GM23338 (cell line): ENCODE data around the gene NUAK2. TPM values are rescaled to one million over a fixed set of nuclear protein-coding genes. Genes with fewer than 3 reads are reported as not detected.
"Not testable (repeated sequence)": the region's sequence is repeated elsewhere in the genome, so short reads cannot be mapped to it uniquely, and the experiment has no call there.

ENCODE experiments used
- ATAC-seq: fragments of 200-7000 bp; cut with Tn5 transposase; 3 replicates; pipeline ENCODE4 v1.9.1; 2020
- DNase-seq: peaks from one replicate; pipeline ENCODE4 v3.0.0-alpha.2; 2015; ENCODE audit warnings: low spot score
- H2AFZ ChIP-seq: fragments of 200-600 bp; sonication (generic); 2 replicates; pipeline ENCODE4 v1.8.0; 2016; ENCODE audit warnings: antibody characterized with exemption, mild to moderate bottlenecking, moderate library complexity
- H3F3A ChIP-seq: fragments of 200-600 bp; sonication (generic); replicated peaks from 2 replicates; pipeline ENCODE4 v1.8.0; 2017; ENCODE audit warnings: antibody characterized with exemption, mixed run types, low read depth
- H3K27ac ChIP-seq: fragments of 200-600 bp; sonication (generic); 2 replicates; pipeline ENCODE4 v1.6.1; 2016; ENCODE audit warnings: low read depth
- H3K27me3 ChIP-seq: fragments of 200-600 bp; sonication (generic); 2 replicates; pipeline ENCODE4 v1.8.0; 2016; ENCODE audit warnings: mild to moderate bottlenecking, mixed run types, moderate library complexity; ENCODE audit not compliant: insufficient read depth
- H3K36me3 ChIP-seq: fragments of 200-600 bp; sonication (generic); 2 replicates; pipeline ENCODE4 v1.8.0; 2016; ENCODE audit warnings: mild to moderate bottlenecking; ENCODE audit not compliant: insufficient read depth
- H3K4me1 ChIP-seq: fragments of 200-600 bp; sonication (generic); 2 replicates; pipeline ENCODE4 v1.8.0; 2016; ENCODE audit warnings: mild to moderate bottlenecking, moderate library complexity; ENCODE audit not compliant: insufficient read depth
- H3K4me2 ChIP-seq: fragments of 200-600 bp; sonication (generic); 2 replicates; pipeline ENCODE4 v1.7.1; 2017; ENCODE audit warnings: mixed run types
- H3K4me3 ChIP-seq: fragments of 200-600 bp; sonication (generic); 2 replicates; pipeline ENCODE4 v1.6.1; 2016; ENCODE audit warnings: mixed run types
- H3K79me2 ChIP-seq: fragments of 200-600 bp; sonication (generic); replicated peaks from 2 replicates; pipeline ENCODE4 v1.8.0; 2017; ENCODE audit warnings: mild to moderate bottlenecking; ENCODE audit not compliant: insufficient read depth
- H3K9me2 ChIP-seq: fragments of 200-600 bp; sonication (generic); 2 replicates; pipeline ENCODE4 v1.8.0; 2017; ENCODE audit not compliant: insufficient read depth
- H4K20me1 ChIP-seq: fragments of 200-600 bp; sonication (generic); replicated peaks from 2 replicates; pipeline ENCODE4 v1.8.0; 2017; ENCODE audit warnings: mild to moderate bottlenecking; ENCODE audit not compliant: insufficient read depth
- H3K27ac Mint-ChIP-seq: 2 replicates; pipeline ENCODE4 v1.8.0; 2020; ENCODE audit warnings: inconsistent platforms, mild to moderate bottlenecking, moderate library complexity, mixed read lengths
- H3K27me3 Mint-ChIP-seq: 3 replicates; pipeline ENCODE4 v1.8.0; 2022; ENCODE audit warnings: low read depth, mild to moderate bottlenecking, moderate library complexity, mixed read lengths, inconsistent platforms; ENCODE audit not compliant: insufficient read depth, poor library complexity
- H3K36me3 Mint-ChIP-seq: 3 replicates; pipeline ENCODE4 v1.8.0; 2021; ENCODE audit warnings: low read depth, mild to moderate bottlenecking, inconsistent platforms, moderate library complexity, mixed read lengths
- H3K4me1 Mint-ChIP-seq: 3 replicates; pipeline ENCODE4 v1.8.0; 2020; ENCODE audit warnings: mild to moderate bottlenecking, inconsistent platforms, mixed read lengths
- H3K4me3 Mint-ChIP-seq: 3 replicates; pipeline ENCODE4 v1.8.0; 2021; ENCODE audit warnings: moderate library complexity, mild to moderate bottlenecking, inconsistent platforms, mixed read lengths
- H3K9me3 Mint-ChIP-seq: 3 replicates; pipeline ENCODE4 v1.8.0; 2020; ENCODE audit warnings: moderate library complexity, mild to moderate bottlenecking, inconsistent platforms, mixed read lengths
- CREB1 ChIP-seq: fragments of 250-450 bp; sonication (Bioruptor Pico); IDR thresholded peaks from 2 replicates; pipeline ENCODE4 v1.5.0; 2020; ENCODE audit warnings: low read depth, mild to moderate bottlenecking, moderate library complexity
- EZH2 ChIP-seq: fragments of 200-600 bp; sonication (generic); IDR thresholded peaks from one replicate; pipeline ENCODE4 v1.8.0; 2017; ENCODE audit warnings: antibody characterized with exemption, mild to moderate bottlenecking, low read depth; ENCODE audit not compliant: unreplicated experiment
- EZH2phosphoT487 ChIP-seq: fragments of 200-600 bp; sonication (generic); IDR thresholded peaks from one replicate; pipeline ENCODE4 v1.8.1; 2018; ENCODE audit warnings: antibody characterized with exemption; ENCODE audit not compliant: unreplicated experiment
- JUNB ChIP-seq: IDR thresholded peaks from one replicate; pipeline ENCODE4 v1.6.1; 2016; ENCODE audit warnings: antibody characterized with exemption; ENCODE audit not compliant: unreplicated experiment
- POLR2AphosphoS5 ChIP-seq: IDR thresholded peaks from 2 replicates; pipeline ENCODE4 v1.6.1; 2016; ENCODE audit warnings: antibody characterized with exemption, low read depth
- ZNF114 ChIP-seq: fragments of 250-450 bp; sonication (Bioruptor Pico); IDR thresholded peaks from 2 replicates; pipeline ENCODE4 v1.5.0; 2020; ENCODE audit warnings: mild to moderate bottlenecking, moderate library complexity
- ZNF331 ChIP-seq: fragments of 250-450 bp; sonication (Bioruptor Pico); IDR thresholded peaks from 2 replicates; pipeline ENCODE4 v1.5.0; 2020; ENCODE audit warnings: low read depth, mild to moderate bottlenecking, moderate library complexity
- polyA plus RNA-seq: library from polyadenylated mRNA; unstranded; fragments of >200 nt; fragmentation: Nextera tagmentation; extraction: Ambion mirVana; gene quantifications from 2 replicates; pipeline ENCODE4 v1.2.1, GENCODE V29; 2016
- total RNA-seq: library from RNA; depleted of rRNA; stranded (reverse); fragments of >200 nt; shearing (Covaris generic); gene quantifications from 2 replicates; pipeline ENCODE4 v1.2.3, GENCODE V29; 2014
- TF ChIP-seq, protein P1 (sequence below), 2 experiments: fragments of 200-600 bp in 1 of 2; sonication (generic) in 1 of 2; conservative IDR thresholded peaks; 2 replicates each; pipeline versions ENCODE4 v1.5.1 to v1.6.1; 2016 to 2017; ENCODE audit warnings: antibody characterized with exemption in 2 of 2, low read depth in 2 of 2, mild to moderate bottlenecking in 2 of 2, moderate library complexity in 1 of 2
- TF ChIP-seq, protein P2 (sequence below): fragments of 250-450 bp; sonication (Bioruptor Pico); IDR thresholded peaks from 2 replicates; pipeline ENCODE4 v1.5.0; 2020; ENCODE audit warnings: mild to moderate bottlenecking, moderate library complexity
- TF ChIP-seq, protein P3 (sequence below): IDR thresholded peaks from one replicate; pipeline ENCODE4 v1.6.1; 2018; ENCODE audit warnings: antibody characterized with exemption; ENCODE audit not compliant: unreplicated experiment

NUAK2 gene
- total and polyA plus RNA-seq, 2 experiments from 2014 or later: 7.8 to 15.3 TPM

DNA sequence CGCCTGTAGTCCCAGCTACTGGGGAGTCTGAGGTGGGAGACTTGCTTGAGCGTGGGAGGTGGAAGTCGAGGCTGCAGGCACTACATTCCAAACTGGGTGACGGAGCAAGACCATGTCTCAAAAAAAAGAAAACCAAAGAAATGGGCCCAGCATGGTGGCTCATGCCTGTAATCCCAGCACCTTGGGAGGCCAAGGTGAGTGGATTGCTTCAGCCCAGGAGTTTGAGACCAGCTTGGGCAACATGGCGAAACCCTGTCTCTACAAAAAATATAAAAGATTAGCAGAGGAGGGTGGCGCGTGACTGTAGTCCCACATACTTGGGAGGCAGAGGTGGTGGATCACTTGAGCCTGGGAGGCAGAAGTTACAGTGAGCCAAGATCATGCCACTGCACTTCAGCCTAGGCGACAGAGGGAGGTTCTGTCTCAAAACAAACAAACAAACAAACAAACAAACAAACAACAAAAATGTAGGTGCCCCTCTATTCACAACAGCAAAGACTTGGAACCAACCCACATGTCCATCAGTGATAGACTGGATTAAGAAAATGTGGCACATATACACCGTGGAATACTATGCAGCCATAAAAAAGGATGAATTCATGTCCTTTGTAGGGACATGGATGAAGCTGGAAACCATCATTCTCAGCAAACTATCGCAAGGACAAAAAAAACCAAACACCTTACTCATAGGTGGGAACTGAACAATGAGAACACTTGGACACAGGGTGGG, 40.7 kb downstream of the NUAK2 start:
- peaks cover 26% of the 10 kb centered on the region for H3K4me1 Mint-ChIP-seq
- H3K4me2 ChIP-seq, H3K9me2 ChIP-seq, H3K27ac Mint-ChIP-seq, ATAC-seq, H3K36me3 Mint-ChIP-seq, H3K4me3 Mint-ChIP-seq, H3K4me3 ChIP-seq, H3K9me3 Mint-ChIP-seq, H3K27me3 ChIP-seq, H2AFZ ChIP-seq, H3K79me2 ChIP-seq, H3F3A ChIP-seq, H4K20me1 ChIP-seq, H3K27ac ChIP-seq, H3K36me3 ChIP-seq, DNase-seq: not testable (repeated sequence)
- peaks cover 14% of the 10 kb centered on the region for H3K27me3 Mint-ChIP-seq
- peaks cover 23% of the 10 kb centered on the region for H3K4me1 ChIP-seq

DNA sequence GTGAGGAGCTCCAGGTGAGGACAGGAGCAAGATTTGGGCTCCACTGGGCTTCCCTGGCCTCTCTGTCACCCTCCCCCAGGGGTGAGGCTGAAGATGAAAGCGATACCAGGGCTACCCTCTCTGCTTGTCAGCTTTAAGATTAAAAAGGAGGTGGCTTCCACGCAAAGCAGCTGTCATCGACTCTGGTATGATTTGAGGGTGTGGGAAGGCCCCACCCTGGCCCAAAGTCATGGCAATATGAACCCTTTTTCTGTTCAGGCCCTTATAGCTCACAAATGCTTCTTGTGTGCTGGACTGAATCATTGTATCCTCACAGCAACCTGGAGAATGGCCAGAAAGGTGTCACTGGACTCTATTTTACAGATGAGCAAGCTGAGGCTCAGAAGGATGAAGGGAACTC, 41.6 kb downstream of the NUAK2 start:
- peaks cover 20% of the 10 kb centered on the region for H3K4me1 Mint-ChIP-seq
- Histone ChIP-seq H3K4me1 (peaks cover 14% of the 10 kb centered on the region), H3K9me2 (no peaks in the 10 kb centered on the region), H3K4me3 (no peak overlapping the region), H3K4me2 (no peak overlapping the region), H3K79me2 (no peaks in the 10 kb centered on the region; the same call in 1 of the 2 replicates), H2AFZ (no peak overlapping the region), H4K20me1 (no peaks in the 10 kb centered on the region), H3K36me3 (no peaks in the 10 kb centered on the region), H3K27me3 (no peaks in the 10 kb centered on the region), H3K27ac (no peak overlapping the region), H3F3A (no peaks in the 10 kb centered on the region)
- H3K27me3 Mint-ChIP-seq: peaks cover 13% of the 10 kb centered on the region
- H3K9me3 Mint-ChIP-seq: no peaks in the 10 kb centered on the region
- no peak overlapping the region for H3K4me3 Mint-ChIP-seq
- ATAC-seq (no peak), DNase-seq (no peak)
- H3K27ac Mint-ChIP-seq: no peak overlapping the region
- no peaks in the 10 kb centered on the region for H3K36me3 Mint-ChIP-seq
- TF ChIP-seq JUNB (no peak), EZH2 (no peak), ZNF331 (CRISPR knock-in tag) (no peak), CREB1 (CRISPR knock-in tag) (no peak), ZNF114 (no peak), EZH2phosphoT487 (no peak), POLR2AphosphoS5 (no peak)
- TF ChIP-seq, protein P1, sequence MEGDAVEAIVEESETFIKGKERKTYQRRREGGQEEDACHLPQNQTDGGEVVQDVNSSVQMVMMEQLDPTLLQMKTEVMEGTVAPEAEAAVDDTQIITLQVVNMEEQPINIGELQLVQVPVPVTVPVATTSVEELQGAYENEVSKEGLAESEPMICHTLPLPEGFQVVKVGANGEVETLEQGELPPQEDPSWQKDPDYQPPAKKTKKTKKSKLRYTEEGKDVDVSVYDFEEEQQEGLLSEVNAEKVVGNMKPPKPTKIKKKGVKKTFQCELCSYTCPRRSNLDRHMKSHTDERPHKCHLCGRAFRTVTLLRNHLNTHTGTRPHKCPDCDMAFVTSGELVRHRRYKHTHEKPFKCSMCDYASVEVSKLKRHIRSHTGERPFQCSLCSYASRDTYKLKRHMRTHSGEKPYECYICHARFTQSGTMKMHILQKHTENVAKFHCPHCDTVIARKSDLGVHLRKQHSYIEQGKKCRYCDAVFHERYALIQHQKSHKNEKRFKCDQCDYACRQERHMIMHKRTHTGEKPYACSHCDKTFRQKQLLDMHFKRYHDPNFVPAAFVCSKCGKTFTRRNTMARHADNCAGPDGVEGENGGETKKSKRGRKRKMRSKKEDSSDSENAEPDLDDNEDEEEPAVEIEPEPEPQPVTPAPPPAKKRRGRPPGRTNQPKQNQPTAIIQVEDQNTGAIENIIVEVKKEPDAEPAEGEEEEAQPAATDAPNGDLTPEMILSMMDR (conservative IDR thresholded peaks at IDR 0.05; ENCODE audit: low read depth in 2 of 2): no peak
- TF ChIP-seq, protein P2, sequence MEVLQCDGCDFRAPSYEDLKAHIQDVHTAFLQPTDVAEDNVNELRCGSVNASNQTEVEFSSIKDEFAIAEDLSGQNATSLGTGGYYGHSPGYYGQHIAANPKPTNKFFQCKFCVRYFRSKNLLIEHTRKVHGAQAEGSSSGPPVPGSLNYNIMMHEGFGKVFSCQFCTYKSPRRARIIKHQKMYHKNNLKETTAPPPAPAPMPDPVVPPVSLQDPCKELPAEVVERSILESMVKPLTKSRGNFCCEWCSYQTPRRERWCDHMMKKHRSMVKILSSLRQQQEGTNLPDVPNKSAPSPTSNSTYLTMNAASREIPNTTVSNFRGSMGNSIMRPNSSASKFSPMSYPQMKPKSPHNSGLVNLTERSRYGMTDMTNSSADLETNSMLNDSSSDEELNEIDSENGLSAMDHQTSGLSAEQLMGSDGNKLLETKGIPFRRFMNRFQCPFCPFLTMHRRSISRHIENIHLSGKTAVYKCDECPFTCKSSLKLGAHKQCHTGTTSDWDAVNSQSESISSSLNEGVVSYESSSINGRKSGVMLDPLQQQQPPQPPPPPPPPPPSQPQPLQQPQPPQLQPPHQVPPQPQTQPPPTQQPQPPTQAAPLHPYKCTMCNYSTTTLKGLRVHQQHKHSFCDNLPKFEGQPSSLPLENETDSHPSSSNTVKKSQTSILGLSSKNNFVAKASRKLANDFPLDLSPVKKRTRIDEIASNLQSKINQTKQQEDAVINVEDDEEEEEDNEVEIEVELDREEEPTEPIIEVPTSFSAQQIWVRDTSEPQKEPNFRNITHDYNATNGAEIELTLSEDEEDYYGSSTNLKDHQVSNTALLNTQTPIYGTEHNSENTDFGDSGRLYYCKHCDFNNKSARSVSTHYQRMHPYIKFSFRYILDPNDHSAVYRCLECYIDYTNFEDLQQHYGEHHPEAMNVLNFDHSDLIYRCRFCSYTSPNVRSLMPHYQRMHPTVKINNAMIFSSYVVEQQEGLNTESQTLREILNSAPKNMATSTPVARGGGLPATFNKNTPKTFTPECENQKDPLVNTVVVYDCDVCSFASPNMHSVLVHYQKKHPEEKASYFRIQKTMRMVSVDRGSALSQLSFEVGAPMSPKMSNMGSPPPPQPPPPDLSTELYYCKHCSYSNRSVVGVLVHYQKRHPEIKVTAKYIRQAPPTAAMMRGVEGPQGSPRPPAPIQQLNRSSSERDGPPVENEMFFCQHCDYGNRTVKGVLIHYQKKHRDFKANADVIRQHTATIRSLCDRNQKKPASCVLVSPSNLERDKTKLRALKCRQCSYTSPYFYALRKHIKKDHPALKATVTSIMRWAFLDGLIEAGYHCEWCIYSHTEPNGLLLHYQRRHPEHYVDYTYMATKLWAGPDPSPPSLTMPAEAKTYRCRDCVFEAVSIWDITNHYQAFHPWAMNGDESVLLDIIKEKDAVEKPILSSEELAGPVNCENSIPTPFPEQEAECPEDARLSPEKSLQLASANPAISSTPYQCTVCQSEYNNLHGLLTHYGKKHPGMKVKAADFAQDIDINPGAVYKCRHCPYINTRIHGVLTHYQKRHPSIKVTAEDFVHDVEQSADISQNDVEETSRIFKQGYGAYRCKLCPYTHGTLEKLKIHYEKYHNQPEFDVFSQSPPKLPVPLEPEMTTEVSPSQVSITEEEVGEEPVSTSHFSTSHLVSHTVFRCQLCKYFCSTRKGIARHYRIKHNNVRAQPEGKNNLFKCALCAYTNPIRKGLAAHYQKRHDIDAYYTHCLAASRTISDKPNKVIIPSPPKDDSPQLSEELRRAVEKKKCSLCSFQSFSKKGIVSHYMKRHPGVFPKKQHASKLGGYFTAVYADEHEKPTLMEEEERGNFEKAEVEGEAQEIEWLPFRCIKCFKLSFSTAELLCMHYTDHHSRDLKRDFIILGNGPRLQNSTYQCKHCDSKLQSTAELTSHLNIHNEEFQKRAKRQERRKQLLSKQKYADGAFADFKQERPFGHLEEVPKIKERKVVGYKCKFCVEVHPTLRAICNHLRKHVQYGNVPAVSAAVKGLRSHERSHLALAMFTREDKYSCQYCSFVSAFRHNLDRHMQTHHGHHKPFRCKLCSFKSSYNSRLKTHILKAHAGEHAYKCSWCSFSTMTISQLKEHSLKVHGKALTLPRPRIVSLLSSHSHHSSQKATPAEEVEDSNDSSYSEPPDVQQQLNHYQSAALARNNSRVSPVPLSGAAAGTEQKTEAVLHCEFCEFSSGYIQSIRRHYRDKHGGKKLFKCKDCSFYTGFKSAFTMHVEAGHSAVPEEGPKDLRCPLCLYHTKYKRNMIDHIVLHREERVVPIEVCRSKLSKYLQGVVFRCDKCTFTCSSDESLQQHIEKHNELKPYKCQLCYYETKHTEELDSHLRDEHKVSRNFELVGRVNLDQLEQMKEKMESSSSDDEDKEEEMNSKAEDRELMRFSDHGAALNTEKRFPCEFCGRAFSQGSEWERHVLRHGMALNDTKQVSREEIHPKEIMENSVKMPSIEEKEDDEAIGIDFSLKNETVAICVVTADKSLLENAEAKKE (CRISPR knock-in tag): no peak
- TF ChIP-seq, protein P3, sequence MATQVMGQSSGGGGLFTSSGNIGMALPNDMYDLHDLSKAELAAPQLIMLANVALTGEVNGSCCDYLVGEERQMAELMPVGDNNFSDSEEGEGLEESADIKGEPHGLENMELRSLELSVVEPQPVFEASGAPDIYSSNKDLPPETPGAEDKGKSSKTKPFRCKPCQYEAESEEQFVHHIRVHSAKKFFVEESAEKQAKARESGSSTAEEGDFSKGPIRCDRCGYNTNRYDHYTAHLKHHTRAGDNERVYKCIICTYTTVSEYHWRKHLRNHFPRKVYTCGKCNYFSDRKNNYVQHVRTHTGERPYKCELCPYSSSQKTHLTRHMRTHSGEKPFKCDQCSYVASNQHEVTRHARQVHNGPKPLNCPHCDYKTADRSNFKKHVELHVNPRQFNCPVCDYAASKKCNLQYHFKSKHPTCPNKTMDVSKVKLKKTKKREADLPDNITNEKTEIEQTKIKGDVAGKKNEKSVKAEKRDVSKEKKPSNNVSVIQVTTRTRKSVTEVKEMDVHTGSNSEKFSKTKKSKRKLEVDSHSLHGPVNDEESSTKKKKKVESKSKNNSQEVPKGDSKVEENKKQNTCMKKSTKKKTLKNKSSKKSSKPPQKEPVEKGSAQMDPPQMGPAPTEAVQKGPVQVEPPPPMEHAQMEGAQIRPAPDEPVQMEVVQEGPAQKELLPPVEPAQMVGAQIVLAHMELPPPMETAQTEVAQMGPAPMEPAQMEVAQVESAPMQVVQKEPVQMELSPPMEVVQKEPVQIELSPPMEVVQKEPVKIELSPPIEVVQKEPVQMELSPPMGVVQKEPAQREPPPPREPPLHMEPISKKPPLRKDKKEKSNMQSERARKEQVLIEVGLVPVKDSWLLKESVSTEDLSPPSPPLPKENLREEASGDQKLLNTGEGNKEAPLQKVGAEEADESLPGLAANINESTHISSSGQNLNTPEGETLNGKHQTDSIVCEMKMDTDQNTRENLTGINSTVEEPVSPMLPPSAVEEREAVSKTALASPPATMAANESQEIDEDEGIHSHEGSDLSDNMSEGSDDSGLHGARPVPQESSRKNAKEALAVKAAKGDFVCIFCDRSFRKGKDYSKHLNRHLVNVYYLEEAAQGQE: no peak
